Stomach (tissue), 4 donors: Measurements from ENCODE around the gene FARP2.

ENCODE experiments used
- CTCF ChIP-seq, 7 experiments: fragments of 450-650 bp in 4 of 7; fragments of 200-600 bp in 3 of 7; sonication (generic) in 3 of 7; IDR thresholded peaks; one replicate each; pipeline ENCODE4 v1.5.1; 2016 to 2019; ENCODE audit warnings: antibody characterized with exemption in 7 of 7, control low read depth in 2 of 7, mild to moderate bottlenecking in 1 of 7
- EP300 ChIP-seq: sonication (generic); formaldehyde crosslinking; IDR thresholded peaks from one replicate; pipeline ENCODE4 v1.6.1; 2017; ENCODE audit warnings: antibody characterized with exemption
- POLR2A ChIP-seq, 4 donors: fragments of 450-650 bp; IDR thresholded peaks; one replicate each; pipeline ENCODE4 v1.6.1; 2016; ENCODE audit warnings: antibody characterized with exemption in 4 of 4, control low read depth in 2 of 4, mild to moderate bottlenecking in 1 of 4, moderate library complexity in 1 of 4

- TF ChIP-seq CTCF (IDR thresholded peaks at IDR 0.05) (no peak), POLR2A (IDR thresholded peaks at IDR 0.05) (no peak), EP300 (no peak)
Measured at GRCh38 chr2:241350878-241351639, 5.0 kb upstream of the FARP2 start.
